HepG2 (cell line): Measurements from ENCODE around the gene TMEM80. TPM values are rescaled to one million over a fixed set of nuclear protein-coding genes. Genes with fewer than 3 reads are reported as not detected.

Experiments used
- CHD2 ChIP-seq: IDR thresholded peaks from 2 replicates; pipeline ENCODE4 v1.6.1; 2011; ENCODE audit warnings: low read depth, low read length, improper control_type of control experiment
- ESRRA ChIP-seq: sonication (generic); formaldehyde crosslinking; IDR thresholded peaks from 2 replicates; pipeline ENCODE4 v1.5.1; 2020; ENCODE audit warnings: mild to moderate bottlenecking, low read depth, missing genetic modification reagents
- MAF1 ChIP-seq: sonication (generic); formaldehyde crosslinking; IDR thresholded peaks from 2 replicates; pipeline ENCODE4 v1.5.0; 2020; ENCODE audit warnings: missing genetic modification reagents, borderline replicate concordance
- MEF2D ChIP-seq: sonication (generic); formaldehyde crosslinking; IDR thresholded peaks from 2 replicates; pipeline ENCODE4 v1.5.1; 2020; ENCODE audit warnings: mild to moderate bottlenecking, missing genetic modification reagents
- NFE2L1 ChIP-seq: sonication (generic); formaldehyde crosslinking; IDR thresholded peaks from 2 replicates; pipeline ENCODE4 v1.4.0; 2020; ENCODE audit warnings: missing genetic modification reagents, mild to moderate bottlenecking, borderline replicate concordance
- U2AF2 ChIP-seq: fragments of 200-400 bp; formaldehyde crosslinking; IDR thresholded peaks from 2 replicates; pipeline ENCODE4 v1.6.1; 2017; ENCODE audit warnings: low read depth, mild to moderate bottlenecking, low read length
- ZNF260 ChIP-seq: sonication (generic); formaldehyde crosslinking; IDR thresholded peaks from 2 replicates; pipeline ENCODE4 v1.4.0; 2020; ENCODE audit warnings: missing genetic modification reagents, low read depth, mild to moderate bottlenecking, borderline replicate concordance
- ZNF549 ChIP-seq: sonication (generic); formaldehyde crosslinking; IDR thresholded peaks from 2 replicates; pipeline ENCODE4 v1.5.0; 2020; ENCODE audit warnings: missing genetic modification reagents
- ZNF782 ChIP-seq: sonication (generic); formaldehyde crosslinking; IDR thresholded peaks from 2 replicates; pipeline ENCODE4 v1.4.0; 2020; ENCODE audit warnings: missing genetic modification reagents, mild to moderate bottlenecking, borderline replicate concordance
- ZNF816 ChIP-seq: sonication (generic); formaldehyde crosslinking; IDR thresholded peaks from 2 replicates; pipeline ENCODE4 v1.8.0; 2022; ENCODE audit warnings: missing genetic modification reagents, mild to moderate bottlenecking, borderline replicate concordance
- ZSCAN31 ChIP-seq: sonication (generic); formaldehyde crosslinking; IDR thresholded peaks from 2 replicates; pipeline ENCODE4 v1.5.0; 2020; ENCODE audit warnings: low read depth, mild to moderate bottlenecking, missing genetic modification reagents
- polyA plus RNA-seq, 8 experiments: library from polyadenylated mRNA; depleted of rRNA in 3 of 8; stranded (reverse) in 7 of 8; unstranded in 1 of 8; fragments of >200 nt; fragmentation: Illumina TruSeq in 4 of 8; extraction: Trizol in 4 of 8; gene quantifications; 2 replicates each; pipeline versions ENCODE4 v1.2.1 to v1.2.3, GENCODE V29; 2011 to 2016; ENCODE audit warnings: low read depth in 4 of 8, missing spikeins in 1 of 8, mixed read lengths in 1 of 8; ENCODE audit not compliant: insufficient read depth in 1 of 8
- total RNA-seq, 5 experiments: library from RNA; depleted of rRNA; stranded (reverse); fragments of >200 nt; fragmentation: Illumina TruSeq; extraction: Trizol; gene quantifications; 2 replicates each; pipeline ENCODE4 v1.2.3, GENCODE V29; 2016; ENCODE audit warnings: low read depth in 1 of 5
- TF ChIP-seq, protein P1 (sequence below): IDR thresholded peaks from 2 replicates; pipeline ENCODE4 v1.6.1; 2016; ENCODE audit warnings: mild to moderate bottlenecking
- TF ChIP-seq, protein P2 (sequence below): sonication (generic); formaldehyde crosslinking; IDR thresholded peaks from 2 replicates; pipeline ENCODE4 v1.4.0; 2020; ENCODE audit warnings: missing genetic modification reagents
- TF ChIP-seq, protein P3 (sequence below): sonication (generic); formaldehyde crosslinking; IDR thresholded peaks from 2 replicates; pipeline ENCODE4 v1.8.1; 2023; ENCODE audit warnings: mild to moderate bottlenecking, missing genetic modification reagents
- TF ChIP-seq, protein P4 (sequence below): sonication (generic); formaldehyde crosslinking; IDR thresholded peaks from 2 replicates; pipeline ENCODE4; 2020; ENCODE audit warnings: missing genetic modification reagents, mild to moderate bottlenecking, borderline replicate concordance
- TF ChIP-seq, protein P5 (sequence below): IDR thresholded peaks from 2 replicates; pipeline ENCODE4 v1.6.1; 2016; ENCODE audit warnings: missing biosample characterization, missing genetic modification reagents, low read depth
- TF ChIP-seq, protein P6 (sequence below): sonication (generic); formaldehyde crosslinking; IDR thresholded peaks from 2 replicates; pipeline ENCODE4 v1.5.0; 2020; ENCODE audit warnings: mild to moderate bottlenecking, missing genetic modification reagents

Gene TMEM80
- total and polyA plus RNA-seq, 2 of the 13 experiments (the other 11 are each of a cell fraction or from before 2014, with no cell fraction given) = 5.6 to 17.1 TPM

DNA sequence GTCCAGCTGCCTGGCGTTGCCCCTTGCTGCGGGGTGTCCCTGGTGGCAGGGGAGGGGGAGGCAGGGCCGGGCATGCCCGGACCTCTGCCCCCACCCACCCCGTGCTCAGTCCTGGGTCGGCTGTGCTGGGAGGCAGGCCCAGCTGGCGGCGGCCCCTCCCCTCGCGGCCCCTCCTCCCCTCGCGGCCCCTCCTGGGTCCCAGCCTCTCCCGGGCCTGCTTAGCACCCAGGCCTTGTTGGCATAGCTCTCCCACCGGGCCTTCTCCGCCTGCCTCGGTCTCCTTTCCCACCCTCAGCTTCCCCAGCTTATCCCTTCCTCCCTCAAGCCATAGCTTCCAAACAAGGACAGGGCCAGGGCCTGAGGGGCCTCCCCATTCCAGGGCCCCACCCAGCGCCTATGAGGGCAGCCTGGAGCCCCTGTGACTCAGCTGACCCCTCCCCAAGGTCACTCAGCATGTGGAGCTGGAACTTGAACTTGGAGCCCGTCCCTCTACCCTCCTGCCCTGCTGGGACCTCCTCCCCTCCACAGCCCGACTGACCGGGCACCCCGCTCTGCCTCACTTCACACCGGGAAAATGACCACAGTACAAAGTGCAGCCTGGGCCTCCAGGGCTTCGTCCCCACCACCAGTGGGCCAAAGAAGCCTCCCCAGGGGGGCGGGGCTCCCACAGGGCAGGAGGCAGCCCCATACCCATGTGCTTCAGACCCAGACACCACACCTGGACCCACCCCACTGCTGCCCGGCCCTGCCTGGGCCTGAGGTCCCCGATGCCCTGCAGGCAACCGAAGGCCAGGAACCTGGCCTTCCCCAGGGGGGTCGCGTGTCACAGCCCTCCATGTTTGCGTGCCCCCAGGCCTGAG, 11.6 kb downstream of the TMEM80 start (continued):
- TF ChIP-seq MAF1 (CRISPR knock-in tag) = peak; percentile 26; the same call in 1 of the 2 replicates
- TF ChIP-seq, protein P1, sequence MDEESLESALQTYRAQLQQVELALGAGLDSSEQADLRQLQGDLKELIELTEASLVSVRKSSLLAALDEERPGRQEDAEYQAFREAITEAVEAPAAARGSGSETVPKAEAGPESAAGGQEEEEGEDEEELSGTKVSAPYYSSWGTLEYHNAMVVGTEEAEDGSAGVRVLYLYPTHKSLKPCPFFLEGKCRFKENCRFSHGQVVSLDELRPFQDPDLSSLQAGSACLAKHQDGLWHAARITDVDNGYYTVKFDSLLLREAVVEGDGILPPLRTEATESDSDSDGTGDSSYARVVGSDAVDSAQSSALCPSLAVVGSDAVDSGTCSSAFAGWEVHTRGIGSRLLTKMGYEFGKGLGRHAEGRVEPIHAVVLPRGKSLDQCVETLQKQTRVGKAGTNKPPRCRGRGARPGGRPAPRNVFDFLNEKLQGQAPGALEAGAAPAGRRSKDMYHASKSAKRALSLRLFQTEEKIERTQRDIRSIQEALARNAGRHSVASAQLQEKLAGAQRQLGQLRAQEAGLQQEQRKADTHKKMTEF = peak; percentile 85; the same call in 1 of the 2 replicates
- TF ChIP-seq, protein P2, sequence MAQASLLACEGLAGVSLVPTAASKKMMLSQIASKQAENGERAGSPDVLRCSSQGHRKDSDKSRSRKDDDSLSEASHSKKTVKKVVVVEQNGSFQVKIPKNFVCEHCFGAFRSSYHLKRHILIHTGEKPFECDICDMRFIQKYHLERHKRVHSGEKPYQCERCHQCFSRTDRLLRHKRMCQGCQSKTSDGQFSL (CRISPR knock-in tag) = peak; percentile 15; the same call in 1 of the 2 replicates
- no peak for TF ChIP-seq NFE2L1 (CRISPR knock-in tag)
- TF ChIP-seq, protein P3, sequence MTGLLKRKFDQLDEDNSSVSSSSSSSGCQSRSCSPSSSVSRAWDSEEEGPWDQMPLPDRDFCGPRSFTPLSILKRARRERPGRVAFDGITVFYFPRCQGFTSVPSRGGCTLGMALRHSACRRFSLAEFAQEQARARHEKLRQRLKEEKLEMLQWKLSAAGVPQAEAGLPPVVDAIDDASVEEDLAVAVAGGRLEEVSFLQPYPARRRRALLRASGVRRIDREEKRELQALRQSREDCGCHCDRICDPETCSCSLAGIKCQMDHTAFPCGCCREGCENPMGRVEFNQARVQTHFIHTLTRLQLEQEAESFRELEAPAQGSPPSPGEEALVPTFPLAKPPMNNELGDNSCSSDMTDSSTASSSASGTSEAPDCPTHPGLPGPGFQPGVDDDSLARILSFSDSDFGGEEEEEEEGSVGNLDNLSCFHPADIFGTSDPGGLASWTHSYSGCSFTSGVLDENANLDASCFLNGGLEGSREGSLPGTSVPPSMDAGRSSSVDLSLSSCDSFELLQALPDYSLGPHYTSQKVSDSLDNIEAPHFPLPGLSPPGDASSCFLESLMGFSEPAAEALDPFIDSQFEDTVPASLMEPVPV (CRISPR knock-in tag) = no peak
- 0 out of 2 replicates have a peak, but pooled peaks have one; percentile 29 for TF ChIP-seq CHD2
- peak; percentile 100 for TF ChIP-seq ESRRA (CRISPR knock-in tag)
- no peak for TF ChIP-seq ZNF549
- TF ChIP-seq, protein P4, sequence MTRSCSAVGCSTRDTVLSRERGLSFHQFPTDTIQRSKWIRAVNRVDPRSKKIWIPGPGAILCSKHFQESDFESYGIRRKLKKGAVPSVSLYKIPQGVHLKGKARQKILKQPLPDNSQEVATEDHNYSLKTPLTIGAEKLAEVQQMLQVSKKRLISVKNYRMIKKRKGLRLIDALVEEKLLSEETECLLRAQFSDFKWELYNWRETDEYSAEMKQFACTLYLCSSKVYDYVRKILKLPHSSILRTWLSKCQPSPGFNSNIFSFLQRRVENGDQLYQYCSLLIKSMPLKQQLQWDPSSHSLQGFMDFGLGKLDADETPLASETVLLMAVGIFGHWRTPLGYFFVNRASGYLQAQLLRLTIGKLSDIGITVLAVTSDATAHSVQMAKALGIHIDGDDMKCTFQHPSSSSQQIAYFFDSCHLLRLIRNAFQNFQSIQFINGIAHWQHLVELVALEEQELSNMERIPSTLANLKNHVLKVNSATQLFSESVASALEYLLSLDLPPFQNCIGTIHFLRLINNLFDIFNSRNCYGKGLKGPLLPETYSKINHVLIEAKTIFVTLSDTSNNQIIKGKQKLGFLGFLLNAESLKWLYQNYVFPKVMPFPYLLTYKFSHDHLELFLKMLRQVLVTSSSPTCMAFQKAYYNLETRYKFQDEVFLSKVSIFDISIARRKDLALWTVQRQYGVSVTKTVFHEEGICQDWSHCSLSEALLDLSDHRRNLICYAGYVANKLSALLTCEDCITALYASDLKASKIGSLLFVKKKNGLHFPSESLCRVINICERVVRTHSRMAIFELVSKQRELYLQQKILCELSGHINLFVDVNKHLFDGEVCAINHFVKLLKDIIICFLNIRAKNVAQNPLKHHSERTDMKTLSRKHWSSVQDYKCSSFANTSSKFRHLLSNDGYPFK = peak; percentile 59; the same call in 1 of the 2 replicates
- TF ChIP-seq, protein P5, sequence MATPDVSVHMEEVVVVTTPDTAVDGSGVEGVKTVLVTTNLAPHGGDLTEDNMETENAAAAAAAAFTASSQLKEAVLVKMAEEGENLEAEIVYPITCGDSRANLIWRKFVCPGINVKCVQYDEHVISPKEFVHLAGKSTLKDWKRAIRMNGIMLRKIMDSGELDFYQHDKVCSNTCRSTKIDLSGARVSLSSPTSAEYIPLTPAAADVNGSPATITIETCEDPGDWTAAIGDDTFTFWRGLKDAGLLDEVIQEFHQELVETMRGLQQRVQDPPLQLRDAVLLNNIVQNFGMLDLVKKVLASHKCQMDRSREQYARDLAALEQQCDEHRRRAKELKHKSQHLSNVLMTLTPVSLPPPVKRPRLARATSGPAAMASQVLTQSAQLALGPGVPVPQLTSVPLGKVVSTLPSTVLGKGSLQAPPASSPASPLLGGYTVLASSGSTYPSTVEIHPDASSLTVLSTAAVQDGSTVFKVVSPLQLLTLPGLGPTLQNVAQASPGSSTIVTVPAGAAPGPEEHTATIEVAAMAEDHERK (CRISPR knock-in tag) = no peak
- TF ChIP-seq, protein P6, sequence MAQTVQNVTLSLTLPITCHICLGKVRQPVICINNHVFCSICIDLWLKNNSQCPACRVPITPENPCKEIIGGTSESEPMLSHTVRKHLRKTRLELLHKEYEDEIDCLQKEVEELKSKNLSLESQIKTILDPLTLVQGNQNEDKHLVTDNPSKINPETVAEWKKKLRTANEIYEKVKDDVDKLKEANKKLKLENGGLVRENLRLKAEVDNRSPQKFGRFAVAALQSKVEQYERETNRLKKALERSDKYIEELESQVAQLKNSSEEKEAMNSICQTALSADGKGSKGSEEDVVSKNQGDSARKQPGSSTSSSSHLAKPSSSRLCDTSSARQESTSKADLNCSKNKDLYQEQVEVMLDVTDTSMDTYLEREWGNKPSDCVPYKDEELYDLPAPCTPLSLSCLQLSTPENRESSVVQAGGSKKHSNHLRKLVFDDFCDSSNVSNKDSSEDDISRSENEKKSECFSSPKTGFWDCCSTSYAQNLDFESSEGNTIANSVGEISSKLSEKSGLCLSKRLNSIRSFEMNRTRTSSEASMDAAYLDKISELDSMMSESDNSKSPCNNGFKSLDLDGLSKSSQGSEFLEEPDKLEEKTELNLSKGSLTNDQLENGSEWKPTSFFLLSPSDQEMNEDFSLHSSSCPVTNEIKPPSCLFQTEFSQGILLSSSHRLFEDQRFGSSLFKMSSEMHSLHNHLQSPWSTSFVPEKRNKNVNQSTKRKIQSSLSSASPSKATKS = no peak
- no peak for TF ChIP-seq ZNF260 (CRISPR knock-in tag)
- no peak for TF ChIP-seq U2AF2
- 0 out of 2 replicates have a peak, but pooled peaks have one; percentile 63 for TF ChIP-seq ZNF816
- no peak; the same call in 1 of the 2 replicates for TF ChIP-seq ZNF782 (CRISPR knock-in tag)
- TF ChIP-seq ZSCAN31 (CRISPR knock-in tag) = peak; percentile 52; the same call in 1 of the 2 replicates
- peak; percentile 82 for TF ChIP-seq MEF2D
